H1 (cell line): Measurements from ENCODE around the gene PCDH7. TPM values are rescaled to one million over a fixed set of nuclear protein-coding genes. Genes with fewer than 3 reads are reported as not detected.

ENCODE experiments used
- CTCF ChIA-PET: fragments of 300-600 bp; sonication (Branson Sonifier 250); formaldehyde crosslinking; loops from one replicate; lab custom pipeline; 2021; ENCODE audit not compliant: partially characterized antibody; lab: Charles Lee
- POLR2A ChIA-PET: fragments of 300-600 bp; sonication (Branson Sonifier 250); formaldehyde crosslinking; loops from one replicate; lab custom pipeline; 2021; ENCODE audit warnings: inconsistent platforms; ENCODE audit not compliant: partially characterized antibody; lab: Charles Lee
- DNase-seq, 2 experiments: peaks; one replicate each; pipeline versions ENCODE4 v3.0.0 to v3.0.0-alpha.2; 2010 to 2022; ENCODE audit warnings: low spot score in 2 of 2, low read depth in 1 of 2, mixed read lengths in 1 of 2
- FAIRE-seq: peaks from 2 replicates; lab custom pipeline; 2011; peaks lifted over from hg19 to GRCh38; lab: Jason Lieb, UNC
- H2AFZ ChIP-seq: 2 replicates; pipeline ENCODE4 v1.8.1; 2012; ENCODE audit warnings: low read length, inconsistent platforms
- H2AK5ac ChIP-seq: 2 replicates; pipeline ENCODE4 v1.6.1; 2013; ENCODE audit warnings: low read depth, low read length
- H2BK120ac ChIP-seq: replicated peaks from 2 replicates; pipeline ENCODE3; 2013; ENCODE audit warnings: low read depth, low read length, inconsistent platforms
- H2BK12ac ChIP-seq: 2 replicates; pipeline ENCODE4 v1.6.1; 2013; ENCODE audit warnings: low read depth, low read length
- H2BK15ac ChIP-seq: 2 replicates; pipeline ENCODE4 v1.6.1; 2013; ENCODE audit warnings: low read length
- H2BK20ac ChIP-seq: 2 replicates; pipeline ENCODE4 v1.6.1; 2013; ENCODE audit warnings: low read length
- H2BK5ac ChIP-seq: 2 replicates; pipeline ENCODE4 v1.6.1; 2013; ENCODE audit warnings: low read depth, low read length
- H3K14ac ChIP-seq: 2 replicates; pipeline ENCODE4 v1.6.1; 2013; ENCODE audit warnings: inconsistent platforms; ENCODE audit not compliant: insufficient read length
- H3K18ac ChIP-seq: 2 replicates; pipeline ENCODE4 v1.6.1; 2013; ENCODE audit warnings: low read length; ENCODE audit errors: extremely low read depth
- H3K23ac ChIP-seq: 2 replicates; pipeline ENCODE4 v1.6.1; 2013; ENCODE audit warnings: inconsistent platforms; ENCODE audit not compliant: insufficient read length
- H3K23me2 ChIP-seq: 2 replicates; pipeline ENCODE4 v1.6.1; 2013; ENCODE audit warnings: low read depth, low read length
- H3K27ac ChIP-seq: 2 replicates; pipeline ENCODE4 v1.6.1; 2011; ENCODE audit warnings: low read depth, low read length, inconsistent platforms
- H3K27me3 ChIP-seq, 4 experiments: replicated peaks in 1 of 4; 1 replicate in 1 of 4; 2 replicates in 3 of 4; pipeline versions ENCODE4 v1.6.1 to v1.8.1; 2011 to 2013; ENCODE audit warnings: low read length in 3 of 4, mild to moderate bottlenecking in 3 of 4, inconsistent platforms in 2 of 4, mixed read lengths in 2 of 4, moderate library complexity in 1 of 4; ENCODE audit not compliant: control insufficient read depth in 3 of 4, insufficient read depth in 3 of 4; ENCODE audit errors: extremely low read depth in 1 of 4
- H3K36me3 ChIP-seq, 4 experiments: 2 replicates each; pipeline versions ENCODE4 v1.6.1 to v1.8.1; 2011 to 2013; ENCODE audit warnings: mild to moderate bottlenecking in 4 of 4, low read length in 3 of 4, moderate library complexity in 2 of 4, control low read depth in 1 of 4, inconsistent platforms in 1 of 4; ENCODE audit not compliant: insufficient read depth in 4 of 4, control insufficient read depth in 2 of 4
- H3K4ac ChIP-seq: replicated peaks from 2 replicates; pipeline ENCODE3; 2013; ENCODE audit warnings: low read length, low read depth, mixed read lengths, inconsistent platforms; ENCODE audit not compliant: insufficient read length
- H3K4me1 ChIP-seq, 4 experiments: replicated peaks in 1 of 4; 1 replicate in 1 of 4; 2 replicates in 3 of 4; pipeline versions ENCODE4 v1.6.1 to v1.8.1; 2011 to 2013; ENCODE audit warnings: low read length in 3 of 4, inconsistent platforms in 2 of 4, mixed read lengths in 1 of 4; ENCODE audit not compliant: insufficient read depth in 4 of 4, control insufficient read depth in 3 of 4
- H3K4me2 ChIP-seq, 2 experiments: 2 replicates each; pipeline versions ENCODE4 v1.6.1 to v1.8.1; 2011 to 2013; ENCODE audit warnings: low read depth in 2 of 2, low read length in 2 of 2, control low read depth in 1 of 2, inconsistent platforms in 1 of 2, mild to moderate bottlenecking in 1 of 2; ENCODE audit not compliant: insufficient read depth in 1 of 2
- H3K4me3 ChIP-seq, 4 experiments: fragments of 200-600, 300-600 bp in 1 of 4; sonication (generic), shearing (Covaris generic), sonication (Bioruptor Twin) in 1 of 4; 2 replicates each; pipeline versions ENCODE4 v1.5.1 to v1.8.1; 2011 to 2016; ENCODE audit warnings: low read length in 4 of 4, low read depth in 3 of 4, control low read depth in 2 of 4, inconsistent platforms in 2 of 4, mild to moderate bottlenecking in 2 of 4, mixed read lengths in 1 of 4, moderate library complexity in 1 of 4; ENCODE audit not compliant: insufficient read depth in 2 of 4; ENCODE audit errors: extremely low read depth in 1 of 4
- H3K56ac ChIP-seq: replicated peaks from 2 replicates; pipeline ENCODE3; 2013; ENCODE audit warnings: low read depth, mild to moderate bottlenecking, mixed read lengths, low read length, inconsistent platforms; ENCODE audit not compliant: insufficient read length
- H3K79me1 ChIP-seq: 2 replicates; pipeline ENCODE4 v1.6.1; 2013; ENCODE audit warnings: low read depth, low read length, control low read depth
- H3K79me2 ChIP-seq, 2 experiments: 2 replicates each; pipeline versions ENCODE4 v1.6.1 to v1.8.1; 2012 to 2013; ENCODE audit warnings: low read length in 2 of 2, mild to moderate bottlenecking in 2 of 2, inconsistent platforms in 1 of 2; ENCODE audit not compliant: insufficient read depth in 2 of 2, control insufficient read depth in 1 of 2
- H3K9ac ChIP-seq, 4 experiments: replicated peaks in 1 of 4; 1 replicate in 1 of 4; 2 replicates in 3 of 4; pipeline versions ENCODE4 v1.6.1 to v1.8.1; 2011 to 2013; ENCODE audit warnings: low read depth in 3 of 4, low read length in 3 of 4, control low read depth in 2 of 4, mild to moderate bottlenecking in 2 of 4, moderate library complexity in 2 of 4, inconsistent platforms in 1 of 4; ENCODE audit errors: extremely low read depth in 1 of 4
- H3K9me3 ChIP-seq, 2 experiments: 2 replicates each; pipeline versions ENCODE4 v1.6.1 to v1.8.1; 2012 to 2013; ENCODE audit warnings: mild to moderate bottlenecking in 2 of 2, moderate library complexity in 2 of 2, control low read depth in 1 of 2, inconsistent platforms in 1 of 2, low read depth in 1 of 2, low read length in 1 of 2, mixed read lengths in 1 of 2; ENCODE audit not compliant: insufficient read depth in 2 of 2
- H4K20me1 ChIP-seq, 2 experiments: replicated peaks in 1 of 2; 2 replicates each; pipeline versions ENCODE3 to v1.8.1; 2011 to 2013; ENCODE audit warnings: inconsistent platforms in 2 of 2, low read length in 2 of 2, mild to moderate bottlenecking in 1 of 2; ENCODE audit not compliant: insufficient read depth in 2 of 2, control insufficient read depth in 1 of 2
- H4K5ac ChIP-seq: 2 replicates; pipeline ENCODE4 v1.6.1; 2013; ENCODE audit warnings: low read length, low read depth, mixed read lengths, inconsistent platforms; ENCODE audit not compliant: insufficient read length
- H4K8ac ChIP-seq: 2 replicates; pipeline ENCODE4 v1.8.0; 2013; ENCODE audit warnings: mild to moderate bottlenecking, moderate library complexity, low read length, inconsistent platforms; ENCODE audit not compliant: insufficient read depth; ENCODE audit errors: extremely low read depth
- H4K91ac ChIP-seq: replicated peaks from 2 replicates; pipeline ENCODE3; 2013; ENCODE audit warnings: low read length, mixed read lengths, inconsistent platforms; ENCODE audit not compliant: insufficient read length
- CTBP2 ChIP-seq: IDR thresholded peaks from 2 replicates; pipeline ENCODE4 v1.7.0; 2011; ENCODE audit warnings: borderline replicate concordance, mild to moderate bottlenecking, moderate library complexity, mixed read lengths, low read length; ENCODE audit not compliant: insufficient read depth, insufficient read length
- JUND ChIP-seq: IDR thresholded peaks from 2 replicates; pipeline ENCODE4 v1.6.1; 2011; ENCODE audit warnings: mild to moderate bottlenecking, improper control_type of control experiment, low read length
- NANOG ChIP-seq: IDR thresholded peaks from 2 replicates; pipeline ENCODE4 v1.6.1; 2011; ENCODE audit warnings: low read length, low read depth, mild to moderate bottlenecking, inconsistent platforms; ENCODE audit not compliant: insufficient read depth, poor library complexity, severe bottlenecking
- NRF1 ChIP-seq: IDR thresholded peaks from 2 replicates; pipeline ENCODE4 v1.6.1; 2011; ENCODE audit warnings: mild to moderate bottlenecking, low read depth, low read length, improper control_type of control experiment
- POLR2A ChIP-seq, 2 experiments: IDR thresholded peaks; 1 replicate in 1 of 2; 2 replicates in 1 of 2; pipeline ENCODE4 v1.6.1; 2011; ENCODE audit warnings: low read depth in 2 of 2, low read length in 2 of 2, mild to moderate bottlenecking in 2 of 2; ENCODE audit errors: control extremely low read depth in 1 of 2
- RAD21 ChIP-seq, 2 experiments: IDR thresholded peaks in 1 of 2; conservative IDR thresholded peaks in 1 of 2; 2 replicates each; pipeline ENCODE4 v1.6.1; 2011; ENCODE audit warnings: low read depth in 2 of 2, low read length in 2 of 2, improper control_type of control experiment in 1 of 2, inconsistent platforms in 1 of 2, mild to moderate bottlenecking in 1 of 2, moderate library complexity in 1 of 2
- RBBP5 ChIP-seq: IDR thresholded peaks from 2 replicates; pipeline ENCODE4 v1.7.1; 2012; ENCODE audit warnings: low read depth, mild to moderate bottlenecking, inconsistent platforms, low read length, moderate library complexity, borderline replicate concordance
- USF2 ChIP-seq: IDR thresholded peaks from 2 replicates; pipeline ENCODE4 v1.6.1; 2011; ENCODE audit warnings: low read length, improper control_type of control experiment
- polyA plus RNA-seq, 7 experiments: library from polyadenylated mRNA; depleted of rRNA in 3 of 7; stranded (reverse) in 5 of 7; unstranded in 2 of 7; fragments of >200 nt in 5 of 7; fragments of 200-250 nt in 2 of 7; gene quantifications; 1 replicate in 5 of 7; 2 replicates in 1 of 7; 4 replicates in 1 of 7; pipeline versions ENCODE4 v1.2.1 to v1.2.3, GENCODE V29; 2011 to 2013; ENCODE audit warnings: missing spikeins in 2 of 7, mixed read lengths in 2 of 7
- total RNA-seq: library from RNA; stranded (reverse); fragmentation: NEBNext Ultra II Directional; extraction: Animal tissue kit (Norgen Biotek cat#: 25700); gene quantifications from 2 replicates; pipeline ENCODE4 v1.2.1, GENCODE V29; 2021

Gene PCDH7
- total and polyA plus RNA-seq, 2 of the 8 experiments (the other 6 are each of a cell fraction or from before 2014, with no cell fraction given): 3.1 to 6.1 TPM

- no peak overlapping the region for H3K4me3 ChIP-seq
- no peaks in the 10 kb centered on the region for H3K36me3 ChIP-seq
- H3K4me2 ChIP-seq: no peak overlapping the region
- H3K79me2 ChIP-seq: no peaks in the 10 kb centered on the region
- no peak overlapping the region for H4K5ac ChIP-seq
- H3K27ac ChIP-seq: no peak overlapping the region
- H2AFZ ChIP-seq: no peak overlapping the region
- no peak overlapping the region for H3K18ac ChIP-seq
- no peak overlapping the region for H3K9ac ChIP-seq
- H2BK20ac ChIP-seq: no peak overlapping the region
- no peak overlapping the region for H2BK120ac ChIP-seq
- no peak overlapping the region for H4K8ac ChIP-seq
- no peak for DNase-seq
- no peak for TF ChIP-seq NRF1
- no peak for TF ChIP-seq NANOG
- no peak for TF ChIP-seq CTBP2
- TF ChIP-seq POLR2A (IDR thresholded peaks at IDR 0.05; ENCODE audit: control extremely low read depth in 1 of 2, low read depth in 2 of 2, low read length in 2 of 2): no peak
- no peak for TF ChIP-seq JUND
- no peak for TF ChIP-seq RAD21 (IDR thresholded peaks at IDR 0.05 in 1 of 2, conservative IDR thresholded peaks at IDR 0.05 in 1 of 2; ENCODE audit: low read depth in 2 of 2, low read length in 2 of 2)
- TF ChIP-seq RBBP5: no peak
- no peak for TF ChIP-seq USF2
- no peak overlapping the region for H2BK5ac ChIP-seq
- no peak overlapping the region for H4K91ac ChIP-seq
- no peak overlapping the region for H3K56ac ChIP-seq
- H3K4ac ChIP-seq: no peak overlapping the region
- H3K4me1 ChIP-seq: no peaks in the 10 kb centered on the region
- H3K27me3 ChIP-seq: no peaks in the 10 kb centered on the region
- H2BK15ac ChIP-seq: no peak overlapping the region
- no peak overlapping the region for H3K23ac ChIP-seq
- ChIA-PET CTCF (no interaction called here), POLR2A (no interaction called here)
- H3K14ac ChIP-seq: no peak overlapping the region
- no peaks in the 10 kb centered on the region for H4K20me1 ChIP-seq
- no peak for FAIRE-seq
- H2BK12ac ChIP-seq: no peak overlapping the region
- H3K9me3 ChIP-seq: no peaks in the 10 kb centered on the region
- H3K23me2 ChIP-seq: no peaks in the 10 kb centered on the region
- no peaks in the 10 kb centered on the region for H3K79me1 ChIP-seq
- H2AK5ac ChIP-seq: no peak overlapping the region
These were observed 35.2 kb downstream of the PCDH7 start for GRCh38 chr4:30755346-30755745.
